HCT116 (cell line): Measurements from ENCODE around the gene SIGLEC7. TPM values are rescaled to one million over a fixed set of nuclear protein-coding genes. Genes with fewer than 3 reads are reported as not detected.

ENCODE experiments used
- ATAC-seq: fragments of 200-7000 bp; cut with Tn5 transposase; 2 replicates; pipeline ENCODE4 v1.9.1; 2020; ENCODE audit warnings: mild to moderate bottlenecking, moderate library complexity
- BruUV-seq: library from RNA; stranded (reverse); fragments of 400-500 nt; replicated peaks from 2 replicates; lab custom pipeline; 2021; lab: Mats Ljungman, UMichigan
- CTCF ChIA-PET: fragments of 300-600 bp; sonication (Branson Sonifier 250); formaldehyde crosslinking; loops from one replicate; lab custom pipeline; 2021; ENCODE audit warnings: antibody characterized with exemption; lab: Charles Lee
- POLR2A ChIA-PET: fragments of 300-600, 350-600 bp; sonication (Branson Sonifier 250); formaldehyde crosslinking; loops from one replicate; lab custom pipeline; 2021; ENCODE audit warnings: antibody characterized with exemption; lab: Charles Lee
- RAD21 ChIA-PET, 2 experiments: fragments of 300-600 bp; sonication (Branson Sonifier 250); formaldehyde crosslinking; loops; one replicate each; lab custom pipeline; 2023; ENCODE audit warnings: low total read pairs in 2 of 2; ENCODE audit not compliant: uncharacterized antibody in 2 of 2, unreplicated experiment in 2 of 2, low non-redundant PET in 1 of 2; lab: Charles Lee
- DNase-seq: peaks from one replicate; pipeline ENCODE4 v3.0.0-alpha.2; 2010; ENCODE audit warnings: low read depth, low spot score
- H2AFZ ChIP-seq: fragments of 200-600 bp; shearing (Covaris generic), sonication (generic); 2 replicates; pipeline ENCODE4 v1.6.1; 2017; ENCODE audit warnings: low read depth, mixed run types, mixed read lengths, antibody characterized with exemption, low read length; ENCODE audit not compliant: poor library complexity, severe bottlenecking
- H3K27ac ChIP-seq: 2 replicates; pipeline ENCODE4 v1.5.1; 2012; ENCODE audit warnings: low read depth, low read length
- H3K27me3 ChIP-seq: fragments of 200-600 bp; sonication (generic); 2 replicates; pipeline ENCODE4 v1.6.1; 2016; ENCODE audit warnings: mixed run types, low read length, mixed read lengths; ENCODE audit not compliant: insufficient read depth
- H3K36me3 ChIP-seq, 2 experiments: fragments of 200-500 bp in 1 of 2; fragments of 200-600 bp in 1 of 2; sonication (Bioruptor generic) in 1 of 2; sonication (generic) in 1 of 2; 2 replicates each; pipeline versions ENCODE4 v1.5.1 to v1.6.1; 2014 to 2016; ENCODE audit warnings: low read length in 2 of 2, inconsistent platforms in 1 of 2, mixed read lengths in 1 of 2, mixed run types in 1 of 2; ENCODE audit not compliant: insufficient read depth in 2 of 2, control insufficient read depth in 1 of 2
- H3K4me1 ChIP-seq, 2 experiments: fragments of 200-600 bp in 1 of 2; sonication (generic) in 1 of 2; 2 replicates each; pipeline versions ENCODE4 v1.5.1 to v1.6.1; 2012 to 2017; ENCODE audit warnings: low read length in 2 of 2, inconsistent platforms in 1 of 2, mild to moderate bottlenecking in 1 of 2, mixed read lengths in 1 of 2, mixed run types in 1 of 2, moderate library complexity in 1 of 2; ENCODE audit not compliant: insufficient read depth in 2 of 2, control insufficient read depth in 1 of 2
- H3K4me2 ChIP-seq: fragments of 200-600 bp; sonication (generic); 2 replicates; pipeline ENCODE4 v1.6.1; 2017; ENCODE audit warnings: mixed run types, low read length, mixed read lengths
- H3K4me3 ChIP-seq, 2 experiments: fragments of 200-600 bp in 1 of 2; sonication (generic) in 1 of 2; replicated peaks in 1 of 2; 2 replicates each; pipeline ENCODE4 v1.5.1; 2011 to 2016; ENCODE audit warnings: low read length in 2 of 2, control low read depth in 1 of 2, low read depth in 1 of 2, mild to moderate bottlenecking in 1 of 2, mixed read lengths in 1 of 2, mixed run types in 1 of 2
- H3K79me2 ChIP-seq: fragments of 200-600 bp; sonication (generic); 2 replicates; pipeline ENCODE4 v1.6.1; 2017; ENCODE audit warnings: mild to moderate bottlenecking, mixed run types, low read length, moderate library complexity, mixed read lengths; ENCODE audit not compliant: insufficient read depth
- H3K9ac ChIP-seq: fragments of 200-600 bp; sonication (generic); 2 replicates; pipeline ENCODE4 v1.6.1; 2016; ENCODE audit warnings: low read length, mixed read lengths
- H3K9me2 ChIP-seq: fragments of 200-600 bp; sonication (generic), shearing (Covaris generic); 2 replicates; pipeline ENCODE4 v1.6.1; 2017; ENCODE audit warnings: mixed run types, mild to moderate bottlenecking, moderate library complexity; ENCODE audit not compliant: insufficient read depth
- H3K9me3 ChIP-seq, 2 experiments: fragments of 200-500 bp in 1 of 2; fragments of 200-600 bp in 1 of 2; sonication (Bioruptor generic) in 1 of 2; sonication (generic) in 1 of 2; 2 replicates each; pipeline ENCODE4 v1.6.1; 2014 to 2017; ENCODE audit warnings: low read length in 2 of 2, mixed read lengths in 2 of 2, inconsistent platforms in 1 of 2, low read depth in 1 of 2, mild to moderate bottlenecking in 1 of 2, mixed run types in 1 of 2, moderate library complexity in 1 of 2; ENCODE audit not compliant: control insufficient read depth in 1 of 2, insufficient read depth in 1 of 2
- H4K20me1 ChIP-seq: fragments of 200-600 bp; sonication (generic), shearing (Covaris generic); 2 replicates; pipeline ENCODE4 v1.6.1; 2017; ENCODE audit warnings: mixed run types, mild to moderate bottlenecking, moderate library complexity; ENCODE audit not compliant: insufficient read depth
- CEBPB ChIP-seq: IDR thresholded peaks from 2 replicates; pipeline ENCODE4 v1.6.1; 2012; ENCODE audit warnings: low read depth
- EZH2 ChIP-seq: fragments of 200-600 bp; sonication (generic); IDR thresholded peaks from 2 replicates; pipeline ENCODE4 v1.6.1; 2017; ENCODE audit warnings: antibody characterized with exemption, mixed run types
- EZH2phosphoT487 ChIP-seq: fragments of 200-600 bp; IDR thresholded peaks from 2 replicates; pipeline ENCODE4 v1.6.1; 2018; ENCODE audit warnings: antibody characterized with exemption, borderline replicate concordance
- FOSL1 ChIP-seq: IDR thresholded peaks from 2 replicates; pipeline ENCODE4 v1.6.1; 2012; ENCODE audit warnings: low read depth
- JUND ChIP-seq: IDR thresholded peaks from 2 replicates; pipeline ENCODE4 v1.6.1; 2012
- POLR2AphosphoS5 ChIP-seq: IDR thresholded peaks from 2 replicates; pipeline ENCODE4 v1.6.1; 2011; ENCODE audit warnings: mild to moderate bottlenecking, low read depth, low read length, moderate library complexity
- RAD21 ChIP-seq: IDR thresholded peaks from 2 replicates; pipeline ENCODE4 v1.6.1; 2012; ENCODE audit warnings: low read depth, mild to moderate bottlenecking
- SIN3A ChIP-seq: IDR thresholded peaks from 2 replicates; pipeline ENCODE4 v1.6.1; 2012; ENCODE audit warnings: low read depth
- SP1 ChIP-seq: IDR thresholded peaks from 2 replicates; pipeline ENCODE4 v1.6.1; 2012; ENCODE audit warnings: low read depth
- SRF ChIP-seq: IDR thresholded peaks from 2 replicates; pipeline ENCODE4 v1.6.1; 2012; ENCODE audit warnings: low read depth
- YY1 ChIP-seq: IDR thresholded peaks from 2 replicates; pipeline ENCODE4 v1.6.1; 2011; ENCODE audit warnings: low read length, low read depth, moderate library complexity, mild to moderate bottlenecking; ENCODE audit not compliant: insufficient replicate concordance; ENCODE audit errors: extremely low read depth
- ZFX ChIP-seq: fragments of 450-650 bp; IDR thresholded peaks from 2 replicates; pipeline ENCODE4 v1.6.1; 2017
- ZNF274 ChIP-seq: fragments of 200-500 bp; sonication (Bioruptor generic); IDR thresholded peaks from 2 replicates; pipeline ENCODE4 v1.6.1; 2014; ENCODE audit warnings: mild to moderate bottlenecking, low read depth, low read length, inconsistent platforms
- intact Hi-C: fragments of 100-400 bp; cut with micrococcal nuclease; formaldehyde crosslinking; loops from 2 replicates; pipeline ENCODE4 v1.10.0; 2022
- total RNA-seq: library from RNA; stranded (reverse); gene quantifications from one replicate; pipeline ENCODE4 v1.2.1, GENCODE V29; 2021; ENCODE audit not compliant: unreplicated experiment
- TF ChIP-seq, protein P1 (sequence below), 3 experiments: fragments of 200-600 bp in 1 of 3; sonication (generic) in 1 of 3; IDR thresholded peaks in 2 of 3; conservative IDR thresholded peaks in 1 of 3; 2 replicates each; pipeline ENCODE4 v1.5.1; 2012 to 2017; ENCODE audit warnings: low read depth in 2 of 3, low read length in 2 of 3, antibody characterized with exemption in 1 of 3, borderline replicate concordance in 1 of 3, control low read depth in 1 of 3, mild to moderate bottlenecking in 1 of 3, mixed read lengths in 1 of 3, mixed run types in 1 of 3, moderate library complexity in 1 of 3; ENCODE audit not compliant: insufficient read depth in 1 of 3
- TF ChIP-seq, protein P2 (sequence below): IDR thresholded peaks from 2 replicates; pipeline ENCODE4 v1.6.1; 2012
- TF ChIP-seq, protein P3 (sequence below): IDR thresholded peaks from 2 replicates; pipeline ENCODE4 v1.6.1; 2011; ENCODE audit warnings: mild to moderate bottlenecking, low read length, moderate library complexity; ENCODE audit not compliant: insufficient replicate concordance; ENCODE audit errors: extremely low read depth

The SIGLEC7 gene
- total RNA-seq, 1 experiment from 2014 or later: not detected

DNA sequence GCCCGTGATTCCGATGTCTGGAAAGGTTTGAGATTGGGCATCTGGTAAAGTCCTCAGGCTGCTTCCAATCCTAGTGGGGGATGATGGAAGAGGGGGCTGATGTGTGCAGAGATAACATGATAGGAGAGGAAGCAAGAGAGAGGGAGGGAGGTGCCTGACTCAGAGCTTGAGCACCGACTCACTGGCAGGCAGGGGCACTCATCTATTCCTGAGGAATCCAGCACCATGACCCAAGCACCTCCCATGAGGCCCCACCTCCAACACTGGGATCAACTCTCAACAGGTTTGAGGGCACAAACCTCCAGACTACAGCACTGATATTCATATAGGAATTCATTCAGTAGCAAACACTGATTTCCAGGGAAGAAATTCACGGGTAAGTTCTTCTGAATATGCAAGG lies 23.0 kb upstream of the SIGLEC7 start:
- Histone ChIP-seq H3K4me1 (peaks cover 0 to 8% of the 10 kb centered on the region in 2 experiments; a peak in 1 of 4 replicates), H3K36me3 (no peaks in the 10 kb centered on the region), H2AFZ (no peak overlapping the region), H3K4me3 (no peak overlapping the region), H4K20me1 (no peaks in the 10 kb centered on the region), H3K9me2 (no peaks in the 10 kb centered on the region), H3K27me3 (no peaks in the 10 kb centered on the region), H3K27ac (no peak overlapping the region), H3K79me2 (no peaks in the 10 kb centered on the region), H3K9ac (no peak overlapping the region), H3K9me3 (no peaks in the 10 kb centered on the region), H3K4me2 (no peak overlapping the region)
- peak; percentile 65 for ATAC-seq
- ChIA-PET POLR2A (no interaction called here), CTCF (no interaction called here), RAD21 (no interaction called here)
- no peak for DNase-seq
- TF ChIP-seq POLR2AphosphoS5 (no peak), EZH2phosphoT487 (no peak), SP1 (no peak), YY1 (no peak), SIN3A (no peak), EZH2 (no peak)
- TF ChIP-seq, protein P1, sequence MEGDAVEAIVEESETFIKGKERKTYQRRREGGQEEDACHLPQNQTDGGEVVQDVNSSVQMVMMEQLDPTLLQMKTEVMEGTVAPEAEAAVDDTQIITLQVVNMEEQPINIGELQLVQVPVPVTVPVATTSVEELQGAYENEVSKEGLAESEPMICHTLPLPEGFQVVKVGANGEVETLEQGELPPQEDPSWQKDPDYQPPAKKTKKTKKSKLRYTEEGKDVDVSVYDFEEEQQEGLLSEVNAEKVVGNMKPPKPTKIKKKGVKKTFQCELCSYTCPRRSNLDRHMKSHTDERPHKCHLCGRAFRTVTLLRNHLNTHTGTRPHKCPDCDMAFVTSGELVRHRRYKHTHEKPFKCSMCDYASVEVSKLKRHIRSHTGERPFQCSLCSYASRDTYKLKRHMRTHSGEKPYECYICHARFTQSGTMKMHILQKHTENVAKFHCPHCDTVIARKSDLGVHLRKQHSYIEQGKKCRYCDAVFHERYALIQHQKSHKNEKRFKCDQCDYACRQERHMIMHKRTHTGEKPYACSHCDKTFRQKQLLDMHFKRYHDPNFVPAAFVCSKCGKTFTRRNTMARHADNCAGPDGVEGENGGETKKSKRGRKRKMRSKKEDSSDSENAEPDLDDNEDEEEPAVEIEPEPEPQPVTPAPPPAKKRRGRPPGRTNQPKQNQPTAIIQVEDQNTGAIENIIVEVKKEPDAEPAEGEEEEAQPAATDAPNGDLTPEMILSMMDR (IDR thresholded peaks at IDR 0.05 in 2 of 3, conservative IDR thresholded peaks at IDR 0.05 in 1 of 3; ENCODE audit: borderline replicate concordance in 1 of 3, insufficient read depth in 1 of 3, low read depth in 2 of 3, low read length in 2 of 3): no peak
- no TSS peak for BruUV-seq
- intact Hi-C loops: no loop called here

DNA sequence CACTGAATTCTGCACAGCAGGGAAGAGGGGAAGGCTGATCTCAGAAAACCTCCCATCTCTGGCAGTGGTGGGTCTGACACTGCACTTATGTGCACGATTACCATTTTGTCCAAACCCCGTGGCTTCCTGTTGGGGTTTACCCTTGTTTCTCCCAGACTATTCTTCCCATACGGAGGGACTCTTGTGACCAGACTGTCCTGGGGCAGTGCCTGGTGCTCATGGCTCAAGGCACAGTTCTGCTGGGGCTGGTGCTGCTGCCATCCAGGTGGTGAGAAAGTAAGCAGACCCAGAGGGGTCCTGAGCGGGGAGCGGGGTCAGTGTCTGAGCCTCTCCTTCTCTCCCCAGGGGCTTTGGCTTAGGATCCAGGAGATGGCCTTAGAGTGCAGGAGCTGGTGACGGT lies 22.5 kb upstream of the SIGLEC7 start:
- TF ChIP-seq, protein P2, sequence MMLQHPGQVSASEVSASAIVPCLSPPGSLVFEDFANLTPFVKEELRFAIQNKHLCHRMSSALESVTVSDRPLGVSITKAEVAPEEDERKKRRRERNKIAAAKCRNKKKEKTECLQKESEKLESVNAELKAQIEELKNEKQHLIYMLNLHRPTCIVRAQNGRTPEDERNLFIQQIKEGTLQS: no peak
- TF ChIP-seq ZNF274 (no peak), CEBPB (no peak), SP1 (no peak), ZFX (no peak), EZH2 (no peak), FOSL1 (no peak), JUND (no peak), RAD21 (no peak), SRF (no peak)
- TF ChIP-seq, protein P3, sequence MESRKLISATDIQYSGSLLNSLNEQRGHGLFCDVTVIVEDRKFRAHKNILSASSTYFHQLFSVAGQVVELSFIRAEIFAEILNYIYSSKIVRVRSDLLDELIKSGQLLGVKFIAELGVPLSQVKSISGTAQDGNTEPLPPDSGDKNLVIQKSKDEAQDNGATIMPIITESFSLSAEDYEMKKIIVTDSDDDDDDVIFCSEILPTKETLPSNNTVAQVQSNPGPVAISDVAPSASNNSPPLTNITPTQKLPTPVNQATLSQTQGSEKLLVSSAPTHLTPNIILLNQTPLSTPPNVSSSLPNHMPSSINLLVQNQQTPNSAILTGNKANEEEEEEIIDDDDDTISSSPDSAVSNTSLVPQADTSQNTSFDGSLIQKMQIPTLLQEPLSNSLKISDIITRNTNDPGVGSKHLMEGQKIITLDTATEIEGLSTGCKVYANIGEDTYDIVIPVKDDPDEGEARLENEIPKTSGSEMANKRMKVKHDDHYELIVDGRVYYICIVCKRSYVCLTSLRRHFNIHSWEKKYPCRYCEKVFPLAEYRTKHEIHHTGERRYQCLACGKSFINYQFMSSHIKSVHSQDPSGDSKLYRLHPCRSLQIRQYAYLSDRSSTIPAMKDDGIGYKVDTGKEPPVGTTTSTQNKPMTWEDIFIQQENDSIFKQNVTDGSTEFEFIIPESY: no peak
- ATAC-seq (no peak), DNase-seq (no peak)
- Histone ChIP-seq H3K9me2 (no peaks in the 10 kb centered on the region), H3K9ac (no peak overlapping the region), H3K27ac (no peak overlapping the region), H2AFZ (no peak overlapping the region), H3K79me2 (no peaks in the 10 kb centered on the region), H3K27me3 (no peaks in the 10 kb centered on the region), H3K36me3 (no peaks in the 10 kb centered on the region), H4K20me1 (no peaks in the 10 kb centered on the region), H3K4me2 (no peak overlapping the region), H3K4me3 (no peak overlapping the region), H3K9me3 (no peaks in the 10 kb centered on the region), H3K4me1 (peaks cover 0 to 8% of the 10 kb centered on the region in 2 experiments; a peak in 1 of 4 replicates)
- ChIA-PET RAD21 (no interaction called here), CTCF (no interaction called here), POLR2A (no interaction called here)
- intact Hi-C loops: no loop called here
- no TSS peak for BruUV-seq
